ENCODE data around the gene IGFBP2. TPM values are rescaled to one million over a fixed set of nuclear protein-coding genes. Genes with fewer than 3 reads are reported as not detected.

The IGFBP2 gene
- total RNA-seq, 4 donors from 2014 or later = 8.7 to 69.5 (median 28.2) TPM

DNA sequence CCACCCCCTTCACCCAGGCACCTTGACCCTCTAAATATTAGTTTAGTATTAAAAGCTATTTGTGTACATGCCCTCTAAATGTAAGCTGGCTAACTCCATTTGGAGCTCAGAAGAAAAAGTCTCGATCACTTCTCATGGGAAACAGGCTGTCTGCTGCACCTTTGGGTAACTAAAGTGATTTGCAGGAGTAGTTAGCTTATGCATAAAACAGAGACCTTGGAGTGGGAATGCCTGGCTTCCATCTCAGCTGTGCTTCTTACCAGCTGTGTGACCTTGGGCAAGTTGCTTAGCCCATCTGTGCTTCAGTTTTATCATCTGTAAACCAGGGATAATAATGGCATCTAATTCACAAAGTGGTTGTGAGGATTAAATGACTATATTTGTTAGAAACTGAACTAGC is 29.9 kb downstream of the IGFBP2 start:
- intact Hi-C loops (cut with DNase I; ENCODE audit: low total_unique reads) = no loop called here
- no peak for TF ChIP-seq POLR2A (IDR thresholded peaks at IDR 0.05)
- TF ChIP-seq, protein P1, sequence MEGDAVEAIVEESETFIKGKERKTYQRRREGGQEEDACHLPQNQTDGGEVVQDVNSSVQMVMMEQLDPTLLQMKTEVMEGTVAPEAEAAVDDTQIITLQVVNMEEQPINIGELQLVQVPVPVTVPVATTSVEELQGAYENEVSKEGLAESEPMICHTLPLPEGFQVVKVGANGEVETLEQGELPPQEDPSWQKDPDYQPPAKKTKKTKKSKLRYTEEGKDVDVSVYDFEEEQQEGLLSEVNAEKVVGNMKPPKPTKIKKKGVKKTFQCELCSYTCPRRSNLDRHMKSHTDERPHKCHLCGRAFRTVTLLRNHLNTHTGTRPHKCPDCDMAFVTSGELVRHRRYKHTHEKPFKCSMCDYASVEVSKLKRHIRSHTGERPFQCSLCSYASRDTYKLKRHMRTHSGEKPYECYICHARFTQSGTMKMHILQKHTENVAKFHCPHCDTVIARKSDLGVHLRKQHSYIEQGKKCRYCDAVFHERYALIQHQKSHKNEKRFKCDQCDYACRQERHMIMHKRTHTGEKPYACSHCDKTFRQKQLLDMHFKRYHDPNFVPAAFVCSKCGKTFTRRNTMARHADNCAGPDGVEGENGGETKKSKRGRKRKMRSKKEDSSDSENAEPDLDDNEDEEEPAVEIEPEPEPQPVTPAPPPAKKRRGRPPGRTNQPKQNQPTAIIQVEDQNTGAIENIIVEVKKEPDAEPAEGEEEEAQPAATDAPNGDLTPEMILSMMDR (IDR thresholded peaks at IDR 0.05) = no peak
- no peak overlapping the region for H3K4me3 ChIP-seq (ENCODE audit: low read depth, poor library complexity, severe bottlenecking)
- no peak for DNase-seq (ENCODE audit: low spot score in 2 of 2)
- 88 to 100% methylated on average over 1 of the region's 1 CpG for WGBS, 2 donors

GRCh38 chr2:216663846-216664245 is 30.6 kb downstream of the IGFBP2 start:
- TF ChIP-seq POLR2A (IDR thresholded peaks at IDR 0.05) = no peak
- TF ChIP-seq, protein P1 (IDR thresholded peaks at IDR 0.05) = no peak
- H3K4me3 ChIP-seq (ENCODE audit: low read depth, poor library complexity, severe bottlenecking) = no peak overlapping the region
- intact Hi-C loops (cut with DNase I; ENCODE audit: low total_unique reads) = no loop called here
- no peak for DNase-seq (ENCODE audit: low spot score in 2 of 2)
- 81 to 83% methylated on average over 13 to 18 of the region's 18 CpGs for WGBS, 2 donors

DNA sequence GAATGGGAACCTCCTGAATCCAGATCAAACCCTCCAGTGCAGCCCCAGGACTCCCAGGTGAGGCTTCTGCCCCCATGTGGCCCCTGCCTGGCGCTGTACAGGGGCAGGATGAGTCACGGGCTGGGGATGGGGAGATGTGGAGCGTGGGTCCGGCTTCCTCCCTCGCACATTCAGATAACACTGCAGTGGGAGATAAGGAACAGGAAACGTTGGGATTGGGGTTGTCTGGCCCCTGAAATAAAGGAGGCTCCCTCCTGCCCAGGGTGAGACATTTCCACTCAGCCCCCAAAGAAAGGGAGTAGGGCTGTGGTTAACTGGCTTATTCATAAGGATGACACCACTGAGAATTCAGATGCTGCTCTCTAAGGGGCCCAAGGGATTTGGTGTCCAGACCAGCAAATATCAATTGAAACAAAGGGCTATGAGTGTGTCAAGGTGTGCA is 31.4 kb downstream of the IGFBP2 start:
- H3K4me3 ChIP-seq (ENCODE audit: low read depth, poor library complexity, severe bottlenecking) = no peak overlapping the region
- 51 to 65% methylated on average over 6 of the region's 6 CpGs for WGBS, 2 donors
- intact Hi-C loops (cut with DNase I; ENCODE audit: low total_unique reads) = no loop called here
- TF ChIP-seq, protein P1 (IDR thresholded peaks at IDR 0.05) = no peak
- no peak for TF ChIP-seq POLR2A (IDR thresholded peaks at IDR 0.05)
- no peak for DNase-seq (ENCODE audit: low spot score in 2 of 2)

GRCh38 chr2:216665242-216665641 is 32.0 kb downstream of the IGFBP2 start:
- intact Hi-C loops (cut with DNase I; ENCODE audit: low total_unique reads) = no loop called here
- no peak overlapping the region for H3K4me3 ChIP-seq (ENCODE audit: low read depth, poor library complexity, severe bottlenecking)
- WGBS, 2 donors = 23 to 54% methylated on average over 7 of the region's 7 CpGs
- TF ChIP-seq, protein P1 (IDR thresholded peaks at IDR 0.05) = no peak
- TF ChIP-seq POLR2A (IDR thresholded peaks at IDR 0.05) = no peak
- DNase-seq (ENCODE audit: low spot score in 2 of 2) = peak in 1 of 2 donors; percentile 82

DNA sequence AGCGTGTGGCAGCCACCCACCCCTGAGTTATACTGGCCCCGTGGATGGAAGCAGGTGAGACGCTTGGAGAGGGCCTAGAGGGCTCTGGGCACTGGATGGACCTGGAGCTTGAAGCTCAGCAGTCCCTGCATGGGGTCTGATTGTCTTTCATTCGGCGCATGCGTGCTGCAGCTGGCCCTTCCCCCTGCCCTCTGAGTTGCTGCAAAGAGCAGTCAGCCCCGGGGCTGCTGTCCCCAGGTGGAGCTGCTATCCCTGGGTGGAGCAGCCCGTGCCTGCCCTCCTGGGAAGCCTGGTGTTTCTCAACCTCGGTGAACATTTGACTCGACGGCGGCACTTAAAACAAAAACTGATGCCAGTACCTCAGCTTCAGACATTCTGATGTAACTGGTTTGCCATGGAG is 32.5 kb downstream of the IGFBP2 start:
- TF ChIP-seq, protein P1 (IDR thresholded peaks at IDR 0.05) = no peak
- TF ChIP-seq POLR2A (IDR thresholded peaks at IDR 0.05) = no peak
- WGBS, 2 donors = 25 to 33% methylated on average over 12 of the region's 12 CpGs
- intact Hi-C loops (cut with DNase I; ENCODE audit: low total_unique reads) = loop anchor here (2.0 kb wide), 1 partner anchor 149 kb away; no protein-coding TSS in a partner anchor

More for the DNA sequence above, 32.5 kb downstream of the IGFBP2 start:
- DNase-seq (ENCODE audit: low spot score in 2 of 2) = no peak
- no peak overlapping the region for H3K4me3 ChIP-seq (ENCODE audit: low read depth, poor library complexity, severe bottlenecking)
